K562 (cell line): Measurements from ENCODE around the gene ZNF438. TPM values are rescaled to one million over a fixed set of nuclear protein-coding genes. Genes with fewer than 3 reads are reported as not detected.

Experiments used
- COPS2 ChIP-seq: fragments of 450-650 bp; conservative IDR thresholded peaks from 2 replicates; pipeline ENCODE4 v1.6.1; 2016; ENCODE audit warnings: mild to moderate bottlenecking, moderate library complexity
- FOXP1 ChIP-seq: sonication (generic); formaldehyde crosslinking; IDR thresholded peaks from 2 replicates; pipeline ENCODE4 v1.8.0; 2022; ENCODE audit warnings: mild to moderate bottlenecking, missing genetic modification reagents
- RAD51 ChIP-seq: fragments of 450-650 bp; IDR thresholded peaks from 2 replicates; pipeline ENCODE4 v1.7.1; 2016; ENCODE audit warnings: low read depth, mild to moderate bottlenecking, borderline replicate concordance
- RBM14 ChIP-seq: fragments of 200-400 bp; formaldehyde crosslinking; IDR thresholded peaks from 2 replicates; pipeline ENCODE4 v1.6.1; 2018; ENCODE audit warnings: low read depth, mild to moderate bottlenecking, low read length, moderate library complexity, borderline replicate concordance; ENCODE audit not compliant: insufficient read depth
- polyA plus RNA-seq, 8 experiments: library from polyadenylated mRNA; depleted of rRNA in 4 of 8; stranded (reverse) in 5 of 8; unstranded in 3 of 8; fragments of >200 nt; fragmentation: Nextera tagmentation in 2 of 8; fragmentation: Illumina TruSeq in 1 of 8; extraction: Ambion mirVana in 2 of 8; extraction: Trizol in 1 of 8; gene quantifications; 2 replicates each; pipeline versions ENCODE4 v1.2.1 to v1.2.3, GENCODE V29; 2011 to 2014; ENCODE audit warnings: inconsistent platforms in 1 of 8, missing spikeins in 1 of 8
- total RNA-seq, 7 experiments: library from RNA; depleted of rRNA in 6 of 7; stranded (reverse); fragments of >200 nt in 6 of 7; fragmentation: Illumina TruSeq in 2 of 7; extraction: Trizol in 2 of 7; gene quantifications; 2 replicates each; pipeline versions ENCODE4 v1.2.1 to v1.2.3, GENCODE V29; 2011 to 2021; ENCODE audit warnings: low replicate concordance in 1 of 7
- TF ChIP-seq, protein P1 (sequence below): fragments of 450-650 bp; IDR thresholded peaks from 2 replicates; pipeline ENCODE4 v1.7.1; 2018; ENCODE audit warnings: mild to moderate bottlenecking, low read depth; ENCODE audit not compliant: partially characterized antibody
- TF ChIP-seq, protein P2 (sequence below): IDR thresholded peaks from 2 replicates; pipeline ENCODE4 v1.6.1; 2011; ENCODE audit warnings: borderline replicate concordance, low read depth, mild to moderate bottlenecking, moderate library complexity, low read length; ENCODE audit not compliant: insufficient read depth, poor library complexity, severe bottlenecking
- TF ChIP-seq, protein P3 (sequence below): fragments of 250-450 bp; sonication (Bioruptor Pico); IDR thresholded peaks from 2 replicates; pipeline ENCODE4 v1.6.1; 2021; ENCODE audit warnings: mild to moderate bottlenecking
- TF ChIP-seq, protein P4 (sequence below): sonication (generic); formaldehyde crosslinking; IDR thresholded peaks from 2 replicates; pipeline ENCODE4 v1.8.1; 2023; ENCODE audit warnings: mild to moderate bottlenecking, missing genetic modification reagents, moderate library complexity

Gene ZNF438
- total and polyA plus RNA-seq, 9 of the 15 experiments (the other 6 are each of a cell fraction or from before 2014, with no cell fraction given) = 0.45 to 1.5 (median 0.91) TPM

DNA sequence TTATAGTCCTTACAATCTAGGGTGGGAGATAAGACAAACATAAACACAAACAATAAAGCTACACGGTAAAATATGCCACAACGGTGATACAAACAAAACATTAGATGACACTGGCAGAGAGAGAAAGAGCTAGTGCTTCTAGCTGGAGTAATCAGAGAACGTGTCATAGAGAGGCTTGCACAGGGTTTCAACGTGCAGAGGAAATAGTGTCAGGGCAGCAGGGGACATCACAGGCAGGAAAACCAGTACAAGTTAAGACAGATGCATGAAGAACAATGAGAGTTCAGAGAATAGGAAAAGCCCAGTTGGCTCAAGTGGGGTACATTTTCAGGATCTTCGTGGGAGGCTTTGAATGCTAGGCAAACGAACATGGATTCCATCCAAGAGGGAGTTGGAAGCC, 91.4 kb downstream of the ZNF438 start (continued):
- TF ChIP-seq RBM14 (no peak), RAD51 (no peak), FOXP1 (CRISPR knock-in tag) (no peak), COPS2 (no peak)
- TF ChIP-seq, protein P1, sequence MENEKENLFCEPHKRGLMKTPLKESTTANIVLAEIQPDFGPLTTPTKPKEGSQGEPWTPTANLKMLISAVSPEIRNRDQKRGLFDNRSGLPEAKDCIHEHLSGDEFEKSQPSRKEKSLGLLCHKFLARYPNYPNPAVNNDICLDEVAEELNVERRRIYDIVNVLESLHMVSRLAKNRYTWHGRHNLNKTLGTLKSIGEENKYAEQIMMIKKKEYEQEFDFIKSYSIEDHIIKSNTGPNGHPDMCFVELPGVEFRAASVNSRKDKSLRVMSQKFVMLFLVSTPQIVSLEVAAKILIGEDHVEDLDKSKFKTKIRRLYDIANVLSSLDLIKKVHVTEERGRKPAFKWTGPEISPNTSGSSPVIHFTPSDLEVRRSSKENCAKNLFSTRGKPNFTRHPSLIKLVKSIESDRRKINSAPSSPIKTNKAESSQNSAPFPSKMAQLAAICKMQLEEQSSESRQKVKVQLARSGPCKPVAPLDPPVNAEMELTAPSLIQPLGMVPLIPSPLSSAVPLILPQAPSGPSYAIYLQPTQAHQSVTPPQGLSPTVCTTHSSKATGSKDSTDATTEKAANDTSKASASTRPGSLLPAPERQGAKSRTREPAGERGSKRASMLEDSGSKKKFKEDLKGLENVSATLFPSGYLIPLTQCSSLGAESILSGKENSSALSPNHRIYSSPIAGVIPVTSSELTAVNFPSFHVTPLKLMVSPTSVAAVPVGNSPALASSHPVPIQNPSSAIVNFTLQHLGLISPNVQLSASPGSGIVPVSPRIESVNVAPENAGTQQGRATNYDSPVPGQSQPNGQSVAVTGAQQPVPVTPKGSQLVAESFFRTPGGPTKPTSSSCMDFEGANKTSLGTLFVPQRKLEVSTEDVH = no peak
- TF ChIP-seq, protein P2, sequence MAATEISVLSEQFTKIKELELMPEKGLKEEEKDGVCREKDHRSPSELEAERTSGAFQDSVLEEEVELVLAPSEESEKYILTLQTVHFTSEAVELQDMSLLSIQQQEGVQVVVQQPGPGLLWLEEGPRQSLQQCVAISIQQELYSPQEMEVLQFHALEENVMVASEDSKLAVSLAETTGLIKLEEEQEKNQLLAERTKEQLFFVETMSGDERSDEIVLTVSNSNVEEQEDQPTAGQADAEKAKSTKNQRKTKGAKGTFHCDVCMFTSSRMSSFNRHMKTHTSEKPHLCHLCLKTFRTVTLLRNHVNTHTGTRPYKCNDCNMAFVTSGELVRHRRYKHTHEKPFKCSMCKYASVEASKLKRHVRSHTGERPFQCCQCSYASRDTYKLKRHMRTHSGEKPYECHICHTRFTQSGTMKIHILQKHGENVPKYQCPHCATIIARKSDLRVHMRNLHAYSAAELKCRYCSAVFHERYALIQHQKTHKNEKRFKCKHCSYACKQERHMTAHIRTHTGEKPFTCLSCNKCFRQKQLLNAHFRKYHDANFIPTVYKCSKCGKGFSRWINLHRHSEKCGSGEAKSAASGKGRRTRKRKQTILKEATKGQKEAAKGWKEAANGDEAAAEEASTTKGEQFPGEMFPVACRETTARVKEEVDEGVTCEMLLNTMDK = no peak
- TF ChIP-seq, protein P3, sequence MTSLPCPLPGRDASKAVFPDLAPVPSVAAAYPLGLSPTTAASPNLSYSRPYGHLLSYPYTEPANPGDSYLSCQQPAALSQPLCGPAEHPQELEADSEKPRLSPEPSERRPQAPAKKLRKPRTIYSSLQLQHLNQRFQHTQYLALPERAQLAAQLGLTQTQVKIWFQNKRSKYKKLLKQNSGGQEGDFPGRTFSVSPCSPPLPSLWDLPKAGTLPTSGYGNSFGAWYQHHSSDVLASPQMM (CRISPR knock-in tag) = no peak
- TF ChIP-seq, protein P4, sequence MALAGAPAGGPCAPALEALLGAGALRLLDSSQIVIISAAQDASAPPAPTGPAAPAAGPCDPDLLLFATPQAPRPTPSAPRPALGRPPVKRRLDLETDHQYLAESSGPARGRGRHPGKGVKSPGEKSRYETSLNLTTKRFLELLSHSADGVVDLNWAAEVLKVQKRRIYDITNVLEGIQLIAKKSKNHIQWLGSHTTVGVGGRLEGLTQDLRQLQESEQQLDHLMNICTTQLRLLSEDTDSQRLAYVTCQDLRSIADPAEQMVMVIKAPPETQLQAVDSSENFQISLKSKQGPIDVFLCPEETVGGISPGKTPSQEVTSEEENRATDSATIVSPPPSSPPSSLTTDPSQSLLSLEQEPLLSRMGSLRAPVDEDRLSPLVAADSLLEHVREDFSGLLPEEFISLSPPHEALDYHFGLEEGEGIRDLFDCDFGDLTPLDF = no peak
